UCSD-AML1 (cell line): ENCODE measurements around the gene CIT.

Source experiments
- DNase-seq: peaks from one replicate; lab custom pipeline; 2025; ENCODE audit not compliant: unreplicated experiment; lab: John Stamatoyannopoulos, UW

Gene CIT

GRCh38 chr12:119850330-119850729 is 26.8 kb downstream of the CIT start:
- no peak for DNase-seq

GRCh38 chr12:119843100-119843499 is 34.0 kb downstream of the CIT start:
- no peak for DNase-seq

- DNase-seq = no peak
These were observed 34.7 kb downstream of the CIT start for GRCh38 chr12:119842380-119842779.

- no peak for DNase-seq
These were observed 35.5 kb downstream of the CIT start for GRCh38 chr12:119841433-119842210.

- no peak for DNase-seq
These were observed 36.5 kb downstream of the CIT start for GRCh38 chr12:119840582-119840981.

- DNase-seq = no peak
These were observed 37.0 kb downstream of the CIT start for GRCh38 chr12:119840168-119840567.

- DNase-seq = no peak
These were observed 38.1 kb downstream of the CIT start for GRCh38 chr12:119838826-119839600.

GRCh38 chr12:119836781-119837180 is 40.3 kb downstream of the CIT start:
- DNase-seq = no peak

- no peak for DNase-seq
These were observed 42.1 kb downstream of the CIT start for GRCh38 chr12:119835068-119835467.

- no peak for DNase-seq
These were observed 47.7 kb downstream of the CIT start for GRCh38 chr12:119829439-119829838.

- no peak for DNase-seq
These were observed 48.8 kb downstream of the CIT start for GRCh38 chr12:119828300-119828699.

GRCh38 chr12:119827760-119828159 is 49.4 kb downstream of the CIT start:
- no peak for DNase-seq

GRCh38 chr12:119826661-119827445 is 50.3 kb downstream of the CIT start:
- no peak for DNase-seq

- no peak for DNase-seq
These were observed 51.9 kb downstream of the CIT start for GRCh38 chr12:119825262-119825661.

- DNase-seq = no peak
These were observed 55.1 kb downstream of the CIT start for GRCh38 chr12:119822046-119822445.

- no peak for DNase-seq
These were observed 57.8 kb downstream of the CIT start for GRCh38 chr12:119819322-119819721.

- no peak for DNase-seq
These were observed 59.4 kb downstream of the CIT start for GRCh38 chr12:119817546-119818343.

GRCh38 chr12:119809023-119809422 is 68.1 kb downstream of the CIT start:
- no peak for DNase-seq

- no peak for DNase-seq
These were observed 68.7 kb downstream of the CIT start for GRCh38 chr12:119808441-119808840.

GRCh38 chr12:119807380-119807779 is 69.7 kb downstream of the CIT start:
- no peak for DNase-seq
